ENCODE data around the gene SUGP2.

GRCh38 chr19:18948976-18949356 is 84.4 kb downstream of the SUGP2 start:
- TF ChIP-seq POLR2A (IDR thresholded peaks at IDR 0.05; ENCODE audit: low read depth, low read length) (no peak), TAF1 (IDR thresholded peaks at IDR 0.05; ENCODE audit: borderline replicate concordance, low read depth, low read length) (no peak)

Data from GM12892 (cell line).